HG03558 (cell line): ENCODE measurements around the gene MMP2.

ENCODE experiments used
- ATAC-seq: cut with Tn5 transposase; IDR thresholded peaks from one replicate; pipeline ENCODE4 v1.9.1; 2021; ENCODE audit warnings: moderate number of reproducible peaks; ENCODE audit not compliant: unreplicated experiment; ENCODE audit errors: extremely low read depth

Gene MMP2

DNA sequence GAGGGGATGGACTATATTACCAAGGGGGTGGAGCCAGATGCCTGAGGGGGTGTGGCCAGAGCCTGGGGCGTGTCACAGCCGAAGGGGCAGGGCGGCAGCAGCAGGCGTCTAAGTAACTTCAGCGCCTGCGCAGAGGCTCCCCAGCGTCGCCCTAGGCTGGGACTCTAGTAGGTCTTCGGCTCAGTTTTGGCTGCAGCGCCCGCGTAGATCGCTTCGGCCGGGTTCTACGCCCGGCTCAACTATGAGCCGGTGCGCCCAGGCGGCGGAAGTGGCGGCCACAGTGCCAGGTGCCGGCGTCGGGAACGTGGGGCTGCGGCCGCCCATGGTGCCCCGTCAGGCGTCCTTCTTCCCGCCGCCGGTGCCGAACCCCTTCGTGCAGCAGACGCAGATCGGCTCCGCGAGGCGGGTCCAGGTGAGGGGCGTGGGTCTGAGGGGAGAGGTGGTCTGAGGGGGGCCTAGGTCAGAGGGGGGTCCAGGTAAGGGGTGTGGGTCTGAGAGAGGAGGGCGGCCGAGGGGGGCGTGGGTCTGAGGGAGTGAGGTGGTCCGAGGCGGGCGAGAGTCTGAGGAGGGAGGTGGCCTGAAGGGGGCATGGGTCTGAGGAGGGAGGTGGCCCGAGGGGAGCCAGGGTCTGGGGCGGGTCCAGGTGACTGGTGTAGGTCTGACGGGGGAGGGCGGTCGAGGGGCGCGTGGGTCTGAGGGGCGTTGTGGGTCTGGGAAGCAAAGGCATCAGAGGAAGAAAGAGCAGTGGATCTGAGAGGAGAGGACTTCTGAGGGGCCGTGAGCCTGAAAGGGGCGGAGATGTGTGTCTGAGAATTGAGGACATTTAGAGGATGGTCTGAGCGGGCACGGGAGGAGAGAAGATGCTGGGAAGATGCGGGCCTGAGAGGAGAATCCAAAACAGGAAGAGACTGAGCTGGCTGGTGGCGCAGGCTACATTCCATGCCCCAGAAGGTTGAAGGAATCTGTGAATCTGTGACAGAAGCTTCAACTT, 30.2 kb downstream of the MMP2 start, which contains the start of gene LPCAT2:
Gene LPCAT2 (plus strand): TSS at position 132 of the 991 bp plus-strand sequence. CDS start 110 bp downstream, at position 242.
- no peak for ATAC-seq

DNA sequence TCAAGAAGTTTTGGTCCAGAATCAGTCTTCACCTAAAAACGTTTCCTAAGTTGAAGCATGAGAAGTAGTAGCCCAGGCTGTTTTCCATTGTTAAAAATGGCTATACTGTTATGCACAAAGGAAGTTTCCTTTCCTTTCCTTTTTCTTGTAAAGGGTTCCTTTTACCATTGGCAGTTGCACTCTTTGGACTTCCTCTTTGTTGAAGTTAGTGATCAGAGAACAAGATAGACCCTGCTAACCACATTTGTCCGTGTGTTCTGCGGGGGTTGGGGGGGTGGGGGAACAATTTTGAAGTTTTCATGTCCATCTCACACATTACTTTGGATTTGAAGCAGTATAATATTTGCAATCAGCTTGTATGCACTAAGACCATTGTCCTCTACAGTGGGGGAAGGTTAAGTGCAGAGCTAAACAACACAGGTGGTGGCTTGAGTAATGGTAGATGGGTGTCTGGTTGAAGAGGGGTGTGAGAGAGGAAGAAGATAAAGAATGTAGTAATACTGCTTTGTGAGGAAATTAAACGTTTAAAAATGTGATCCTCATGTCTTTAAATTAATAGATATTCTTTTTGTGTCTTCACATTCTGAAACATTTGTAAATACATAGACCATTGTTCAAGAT, 31.3 kb downstream of the MMP2 start:
- no peak for ATAC-seq

DNA sequence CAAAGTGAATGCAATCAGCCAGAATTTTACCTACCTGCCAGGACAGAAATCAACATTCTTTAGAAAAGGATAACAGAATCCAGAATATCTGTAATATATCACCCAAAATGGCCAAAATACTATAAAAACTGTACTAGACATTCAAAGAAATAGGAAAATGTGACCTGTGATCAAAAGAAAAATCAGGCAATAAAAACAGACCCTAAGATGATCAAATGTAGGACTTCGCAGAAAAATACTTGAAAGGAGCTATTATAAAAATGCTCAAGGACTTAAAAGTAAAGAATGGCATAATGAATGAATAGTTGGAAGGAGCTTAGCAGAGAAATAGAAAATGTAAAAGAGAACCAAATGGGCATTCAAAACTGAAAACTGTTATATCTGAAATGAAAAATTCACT, 33.9 kb downstream of the MMP2 start:
- no peak for ATAC-seq

DNA sequence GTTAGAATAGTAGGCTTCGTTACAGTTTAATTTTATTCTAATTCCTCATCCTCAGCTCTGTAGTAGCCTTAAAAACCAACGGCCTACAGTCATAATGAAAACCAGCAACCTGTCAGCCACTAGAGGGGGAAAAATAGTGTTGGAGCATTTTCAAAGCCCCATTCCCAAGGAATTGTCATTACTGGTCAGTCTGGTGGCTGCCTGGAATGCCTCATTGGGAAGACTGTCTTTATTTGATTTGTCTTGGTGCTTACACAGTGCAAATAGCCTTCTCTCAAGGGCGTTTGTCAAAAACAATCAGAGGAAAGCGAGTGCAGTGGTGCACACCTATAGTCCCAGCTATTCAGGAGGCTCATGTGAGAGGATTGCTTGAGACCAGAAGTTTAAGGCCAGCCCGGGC, 34.6 kb downstream of the MMP2 start:
- no peak for ATAC-seq

DNA sequence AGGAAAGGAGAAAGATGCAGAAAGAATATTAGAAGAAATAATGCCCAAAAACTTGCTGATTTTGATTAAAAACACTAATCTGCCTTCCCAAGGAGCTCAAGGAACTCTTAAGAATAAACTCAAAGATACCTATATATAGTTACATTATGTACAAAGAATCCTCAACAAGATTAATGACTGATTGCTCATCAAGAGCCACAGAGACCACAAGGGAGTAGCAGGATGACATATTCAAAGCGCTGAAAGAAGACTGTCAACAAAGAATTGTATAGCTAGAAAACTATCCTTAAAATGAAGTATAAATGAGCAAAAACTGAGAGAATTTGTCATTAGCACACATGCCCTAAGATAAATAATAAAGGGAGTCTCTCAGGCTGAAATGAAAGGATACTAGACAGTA, 36.1 kb downstream of the MMP2 start:
- ATAC-seq, result no peak

DNA sequence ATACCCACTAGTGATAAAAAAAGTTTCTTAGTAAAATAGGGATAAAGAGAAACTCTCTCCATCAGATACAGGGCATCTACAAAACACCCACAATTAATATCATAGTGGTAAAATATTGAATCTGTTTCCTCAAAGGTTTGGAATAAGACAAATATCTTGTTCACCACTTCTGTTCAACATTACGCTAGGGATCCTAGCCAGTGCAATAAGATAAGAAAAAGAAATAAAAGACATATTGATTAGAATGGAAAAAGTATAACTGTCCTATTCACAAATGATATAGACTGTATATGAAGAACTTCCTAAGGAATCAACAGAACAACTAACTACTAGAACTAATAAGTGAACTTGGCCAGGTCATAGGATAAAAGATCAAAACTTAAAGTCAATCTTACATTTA, 42.8 kb downstream of the MMP2 start:
- ATAC-seq, result no peak

DNA sequence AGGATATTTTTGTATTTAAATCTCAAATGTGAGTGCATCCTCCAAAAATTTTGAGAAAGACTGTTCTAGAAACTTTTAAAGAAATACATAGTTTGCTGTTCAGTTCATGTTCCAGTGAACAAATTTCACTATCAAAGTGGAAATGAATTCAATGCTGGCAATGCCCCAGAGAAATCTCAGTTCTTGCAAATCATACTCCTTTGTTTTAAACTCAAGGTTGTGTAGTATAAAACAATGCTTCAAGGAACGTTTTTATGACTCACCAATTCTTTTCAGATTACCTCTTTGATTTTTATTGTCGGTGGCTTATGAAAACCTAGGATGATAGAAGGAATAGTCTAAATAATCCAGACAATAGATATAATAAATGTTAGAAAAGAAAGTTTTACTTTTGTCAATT, 47.4 kb downstream of the MMP2 start:
- ATAC-seq, result no peak

DNA sequence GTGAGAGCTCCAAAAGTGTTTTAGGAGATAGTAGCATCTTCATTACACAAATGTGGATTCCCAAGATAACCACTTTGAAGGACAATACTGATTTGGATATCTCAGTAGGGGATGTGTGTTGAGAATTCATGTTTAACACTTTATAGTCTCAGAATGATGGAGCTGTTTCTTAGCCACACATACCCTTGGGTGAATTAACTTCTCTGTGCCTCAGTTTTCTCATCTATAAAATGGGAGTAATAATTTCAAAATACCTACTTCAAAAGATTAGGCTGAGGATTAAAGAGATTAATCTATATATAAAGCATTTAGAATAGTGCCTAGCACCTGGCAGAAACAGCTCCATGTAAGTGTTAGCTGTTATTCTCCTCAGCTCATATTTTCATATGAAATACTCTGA, 48.9 kb downstream of the MMP2 start:
- ATAC-seq, result no peak

DNA sequence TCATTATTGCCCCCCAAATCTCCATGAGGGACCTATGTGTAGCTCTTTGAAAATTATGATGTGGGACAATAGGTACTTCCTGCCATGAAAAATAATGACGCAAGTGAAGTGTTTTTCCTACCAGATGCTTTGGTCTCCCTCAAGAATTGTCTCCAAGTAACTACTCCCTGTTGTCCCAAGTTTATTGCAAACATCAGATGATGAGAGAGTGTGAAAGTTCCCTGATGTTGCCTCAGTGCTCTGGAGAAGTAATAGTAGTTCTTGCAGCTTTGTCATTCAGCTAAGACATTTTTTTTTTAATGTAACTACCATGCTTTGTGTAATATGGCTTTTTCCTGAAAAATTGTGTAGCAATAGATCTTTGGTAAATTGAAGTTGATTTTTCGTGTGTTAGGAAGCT, 50.0 kb downstream of the MMP2 start:
- no peak for ATAC-seq

DNA sequence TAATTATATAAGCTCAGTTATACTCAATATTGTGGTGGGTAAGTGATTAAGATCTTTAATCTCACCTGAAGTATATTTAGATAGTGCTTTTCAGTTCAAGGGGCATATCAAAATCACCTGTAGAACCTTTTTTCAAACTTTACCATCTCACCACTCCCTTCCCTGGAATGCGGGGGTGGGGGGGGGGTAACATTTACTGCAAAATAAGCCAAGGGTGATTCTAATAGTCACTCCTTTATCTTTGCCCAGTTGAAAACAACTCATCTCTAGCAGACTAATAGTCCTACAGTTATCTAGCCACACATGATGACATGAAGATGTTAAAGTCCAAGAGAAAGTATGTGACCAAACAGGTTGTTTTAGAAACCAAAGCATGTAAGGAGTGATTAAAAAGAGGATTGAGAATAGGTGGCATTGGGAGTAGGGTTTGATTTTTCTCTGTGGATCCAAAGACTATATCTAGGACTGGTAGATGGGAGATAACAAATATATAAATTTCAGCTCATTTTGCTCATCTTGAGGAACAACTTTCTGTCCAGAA, 51.4 kb downstream of the MMP2 start:
- no peak for ATAC-seq

DNA sequence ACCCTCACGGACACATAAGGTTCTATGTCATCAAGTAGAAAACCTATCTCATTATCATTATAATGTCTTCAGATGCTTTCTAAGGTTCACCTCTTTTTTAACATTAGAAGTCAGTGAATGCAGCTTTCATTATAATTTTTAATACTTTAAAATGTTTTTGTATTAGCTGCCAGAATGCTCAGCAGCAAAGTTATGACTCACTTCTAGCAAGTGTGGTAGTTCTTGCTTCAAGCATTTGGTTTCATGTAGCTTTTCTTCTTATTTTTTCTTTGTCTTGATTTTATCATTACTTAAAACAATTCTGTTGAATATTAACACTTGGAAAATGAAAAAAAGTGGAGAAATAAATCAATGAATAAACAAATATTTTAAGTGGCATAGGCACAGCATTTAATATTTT, 53.2 kb downstream of the MMP2 start:
- ATAC-seq, result no peak

DNA sequence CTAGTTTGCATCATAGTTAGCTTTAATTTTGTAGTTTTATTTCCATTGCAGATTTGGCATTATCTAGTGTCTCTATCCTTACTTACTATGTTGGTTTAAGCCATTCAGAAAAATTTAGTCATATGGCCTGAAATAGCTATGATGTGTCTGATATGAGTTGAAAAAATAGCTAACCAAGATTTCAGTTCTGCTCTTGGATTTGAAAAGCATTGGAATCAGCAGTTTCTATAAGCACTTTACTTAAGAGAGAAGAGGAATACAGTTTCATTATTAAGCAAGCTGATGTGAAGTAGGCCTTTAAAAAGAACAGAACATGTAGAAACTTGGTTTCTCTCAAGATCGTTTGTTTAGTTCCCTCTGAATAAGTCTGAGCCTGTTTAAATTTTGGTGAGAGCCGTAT, 55.8 kb downstream of the MMP2 start:
- no peak for ATAC-seq

DNA sequence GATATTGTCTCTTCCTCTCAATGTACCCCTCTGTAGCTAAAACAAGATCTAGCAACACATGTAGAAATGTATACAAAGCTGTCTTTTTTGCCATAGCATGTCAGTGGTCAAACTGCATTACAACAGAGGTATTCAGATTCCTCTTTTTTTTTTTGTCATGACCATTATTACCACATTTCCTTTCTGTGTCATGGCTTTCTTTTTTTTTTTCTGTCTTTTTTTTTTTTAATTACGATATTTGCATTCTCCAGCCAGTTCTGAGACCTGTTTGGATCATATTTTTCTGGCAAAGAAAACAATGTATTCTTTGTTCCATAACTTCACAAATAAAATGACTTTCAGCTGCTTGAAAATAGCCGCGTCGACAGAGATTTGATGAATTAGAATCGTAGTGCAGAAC, 60.1 kb downstream of the MMP2 start:
- no peak for ATAC-seq

DNA sequence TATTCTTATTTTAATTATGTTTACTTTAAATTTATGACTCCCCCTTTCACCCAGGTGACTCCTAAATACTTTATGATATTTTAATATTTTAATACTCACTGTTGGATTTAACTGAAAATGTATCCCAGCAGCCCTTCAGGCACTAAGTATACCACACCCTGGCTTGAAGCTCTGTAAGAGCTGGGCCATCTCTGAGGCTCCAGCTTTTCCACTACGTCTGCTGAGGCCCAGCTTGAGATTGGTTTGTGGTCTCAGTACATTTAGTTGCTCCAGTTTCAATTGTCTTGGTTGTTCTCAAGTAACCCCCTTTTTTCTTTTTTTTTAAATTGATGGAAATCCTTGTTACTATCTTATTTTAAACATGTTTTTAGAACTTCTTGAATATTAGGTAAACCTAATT, 60.5 kb downstream of the MMP2 start:
- ATAC-seq, result no peak

DNA sequence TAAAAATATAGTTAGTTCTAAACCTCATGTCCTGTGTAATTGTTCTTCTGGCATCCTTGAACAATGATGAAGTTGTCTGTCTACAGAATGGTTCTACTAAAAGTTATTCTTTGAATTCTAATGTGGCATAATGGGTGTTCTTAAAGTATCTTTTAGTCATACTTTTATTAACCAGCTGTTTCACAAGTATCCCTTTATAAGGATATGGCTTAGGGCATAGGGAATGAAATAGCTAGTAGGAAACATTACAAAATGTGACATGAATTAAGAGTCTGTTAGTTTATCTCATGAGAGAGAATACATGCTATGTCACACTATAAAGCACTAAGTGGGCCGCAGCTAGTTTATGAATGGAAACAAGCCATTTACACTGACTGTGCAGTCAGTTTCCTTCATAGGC, 61.2 kb downstream of the MMP2 start:
- no peak for ATAC-seq

DNA sequence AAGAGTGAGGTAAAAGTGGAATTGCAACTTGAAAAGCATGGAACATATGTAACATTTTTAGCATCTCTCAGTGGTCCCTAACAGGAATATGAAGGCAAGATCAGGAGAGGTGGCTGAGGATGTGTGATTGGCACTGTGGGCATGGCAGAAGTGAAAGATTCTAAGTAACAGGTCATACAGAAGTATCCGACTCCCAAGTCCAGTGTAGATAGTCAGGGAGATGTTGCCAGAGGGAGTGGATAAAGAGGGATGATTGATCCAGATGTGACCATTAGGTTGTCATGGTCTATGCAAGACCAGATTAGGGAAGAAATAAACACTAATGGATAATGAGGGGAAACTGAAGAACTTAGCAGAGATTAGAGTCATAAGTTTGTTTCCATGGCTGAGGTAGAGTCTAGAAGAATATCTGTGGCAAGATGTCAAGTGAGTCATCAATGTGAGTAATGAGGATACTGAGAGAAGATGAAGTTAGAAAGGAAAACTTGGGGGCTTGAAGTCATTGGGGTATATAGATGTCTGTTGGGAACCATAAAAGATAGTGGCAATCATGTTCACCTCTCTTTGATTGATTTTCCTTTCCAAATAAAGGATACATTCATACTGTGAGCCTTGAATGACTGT, 63.6 kb downstream of the MMP2 start:
- no peak for ATAC-seq

DNA sequence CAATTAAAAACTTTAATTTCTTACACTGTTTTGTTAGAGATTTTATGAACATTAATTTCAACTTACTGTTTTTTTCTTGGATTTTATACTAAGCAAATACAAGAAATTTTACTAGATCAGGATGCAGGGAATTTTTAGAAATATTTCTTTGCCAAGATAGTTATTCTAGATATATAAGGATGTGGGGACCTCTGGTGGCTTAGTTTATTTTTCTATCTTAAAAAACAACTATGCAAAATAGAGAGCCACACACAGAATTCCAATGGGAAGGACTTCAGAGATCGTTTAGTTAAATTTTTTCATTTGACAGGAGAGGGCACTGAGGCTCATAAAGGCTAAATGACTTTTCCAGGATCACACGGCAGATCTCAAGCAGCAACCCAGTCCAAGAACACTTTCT, 64.5 kb downstream of the MMP2 start:
- no peak for ATAC-seq

DNA sequence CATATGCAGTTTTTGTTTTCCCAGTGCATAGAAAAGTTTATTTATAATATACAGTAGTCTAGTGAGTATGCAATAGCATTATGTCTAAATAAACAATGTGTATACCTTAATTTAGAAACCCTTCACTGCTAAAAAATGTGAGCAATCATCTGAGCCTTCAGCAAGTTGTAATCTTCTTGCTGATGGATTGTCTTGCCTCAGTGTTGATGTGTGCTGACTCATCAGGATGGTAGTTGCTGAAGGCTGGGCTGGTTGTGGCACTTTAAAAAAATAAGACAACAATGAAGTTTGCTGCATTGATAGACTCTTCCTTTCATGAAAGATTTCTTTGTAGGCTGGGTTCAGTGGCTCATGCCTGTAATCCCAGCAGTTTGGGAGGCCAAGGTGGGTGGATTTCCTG, 73.6 kb downstream of the MMP2 start:
- ATAC-seq, result no peak

DNA sequence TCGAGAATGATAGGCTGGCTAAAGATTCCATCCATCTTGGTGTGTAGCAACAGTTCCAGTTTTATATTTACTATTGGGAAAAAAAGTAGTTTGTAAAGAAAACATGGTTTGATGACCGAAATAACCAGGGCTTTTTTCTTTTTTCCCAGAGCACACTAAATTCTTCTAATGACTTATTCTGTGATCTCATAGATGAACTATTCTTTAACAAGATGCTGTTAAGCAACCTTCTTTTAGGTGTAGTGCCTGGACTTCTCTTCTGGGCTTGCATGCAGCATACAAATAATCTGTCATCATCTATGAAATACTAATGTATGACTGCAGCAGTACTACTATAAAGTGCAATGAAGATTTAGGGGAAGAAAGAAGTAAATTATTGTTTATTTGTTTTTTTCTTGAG, 76.4 kb downstream of the MMP2 start:
- no peak for ATAC-seq
